HL-60 (cell line): ENCODE measurements around the gene NFIA.

ENCODE experiments used
- DNase-seq, 2 experiments: peaks; one replicate each; pipeline ENCODE4 v3.0.0-alpha.2; 2010 to 2020; ENCODE audit warnings: low read depth in 1 of 2, low spot score in 1 of 2
- H3K27ac ChIP-seq: fragments of 250-450 bp; sonication (Bioruptor Pico); replicated peaks from 2 replicates; pipeline ENCODE4 v1.5.1; 2020; ENCODE audit warnings: mild to moderate bottlenecking, moderate library complexity
- H3K27me3 ChIP-seq: fragments of 250-450 bp; sonication (Bioruptor Pico); 2 replicates; pipeline ENCODE4 v1.5.1; 2021; ENCODE audit warnings: mild to moderate bottlenecking, moderate library complexity; ENCODE audit not compliant: insufficient read depth, poor library complexity, severe bottlenecking
- H3K4me3 ChIP-seq: replicated peaks from 2 replicates; pipeline ENCODE4 v1.5.1; 2011; ENCODE audit warnings: mild to moderate bottlenecking, control low read depth, low read length; ENCODE audit not compliant: insufficient read depth
- CTCF ChIP-seq: IDR thresholded peaks from one replicate; pipeline ENCODE4 v1.5.1; 2011; ENCODE audit warnings: low read length, control low read depth, inconsistent platforms; ENCODE audit not compliant: insufficient read depth
- GABPA ChIP-seq: IDR thresholded peaks from 2 replicates; pipeline ENCODE4 v1.6.1; 2012; ENCODE audit warnings: low read depth
- POLR2AphosphoS5 ChIP-seq: IDR thresholded peaks from 2 replicates; pipeline ENCODE4 v1.6.1; 2012; ENCODE audit warnings: low read depth
- REST ChIP-seq: IDR thresholded peaks from 2 replicates; pipeline ENCODE4 v1.6.1; 2012; ENCODE audit warnings: low read depth; ENCODE audit not compliant: insufficient replicate concordance
- SPI1 ChIP-seq: IDR thresholded peaks from 2 replicates; pipeline ENCODE4 v1.6.1; 2012; ENCODE audit warnings: low read depth, mild to moderate bottlenecking, borderline replicate concordance

NFIA gene

GRCh38 chr1:61477301-61477700 lies 394.9 kb downstream of the NFIA start:
- Histone ChIP-seq H3K4me3 (no peak overlapping the region), H3K27me3 (peaks cover 2% of the 10 kb centered on the region), H3K27ac (no peak overlapping the region)
- DNase-seq, result no peak
- TF ChIP-seq REST, result no peak
- TF ChIP-seq GABPA, result no peak
- TF ChIP-seq SPI1, result no peak
- TF ChIP-seq CTCF, result no peak
- TF ChIP-seq POLR2AphosphoS5, result no peak

- peaks cover 2% of the 10 kb centered on the region for H3K27me3 ChIP-seq
- no peak for TF ChIP-seq SPI1
- no peak for TF ChIP-seq CTCF
- TF ChIP-seq REST, result no peak
- no peak overlapping the region for H3K27ac ChIP-seq
Observed at GRCh38 chr1:61480273-61480935, 398.0 kb downstream of the NFIA start.

GRCh38 chr1:61481315-61481715 lies 399.0 kb downstream of the NFIA start:
- H3K4me3 ChIP-seq, result no peak overlapping the region
- no peak for DNase-seq
- no peak for TF ChIP-seq CTCF
- no peak for TF ChIP-seq REST
- no peak for TF ChIP-seq POLR2AphosphoS5
- no peak for TF ChIP-seq GABPA
- H3K27me3 ChIP-seq, result no peaks in the 10 kb centered on the region
- H3K27ac ChIP-seq, result no peak overlapping the region

More at GRCh38 chr1:61480273-61480935, 398.0 kb downstream of the NFIA start:
- no peak overlapping the region for H3K4me3 ChIP-seq
- no peak for DNase-seq
